Islet of Langerhans (tissue), 1 donor: ENCODE measurements around the gene STEAP1B.
"Not testable (repeated sequence)": the region's sequence is repeated elsewhere in the genome, so short reads cannot be mapped to it uniquely, and the experiment has no call there.

Source experiments
- FAIRE-seq: peaks from one replicate; lab custom pipeline; 2011; peaks lifted over from hg19 to GRCh38; lab: Jason Lieb, UNC

Gene STEAP1B

GRCh38 chr7:22496912-22497311 lies 3.1 kb downstream of the STEAP1B start:
- not testable (repeated sequence) for FAIRE-seq

GRCh38 chr7:22496296-22496888 lies 3.6 kb downstream of the STEAP1B start:
- FAIRE-seq, result not testable (repeated sequence)

GRCh38 chr7:22493160-22493925 lies 6.6 kb downstream of the STEAP1B start:
- FAIRE-seq, result not testable (repeated sequence)

- FAIRE-seq, result peak; percentile 78
Observed at GRCh38 chr7:22488643-22489462, 11.1 kb downstream of the STEAP1B start.

- FAIRE-seq, result no peak
Observed at GRCh38 chr7:22487978-22488642, 11.9 kb downstream of the STEAP1B start.

GRCh38 chr7:22486597-22486996 lies 13.4 kb downstream of the STEAP1B start:
- no peak for FAIRE-seq

GRCh38 chr7:22485189-22485588 lies 14.8 kb downstream of the STEAP1B start:
- FAIRE-seq, result no peak

GRCh38 chr7:22482503-22482902 lies 17.5 kb downstream of the STEAP1B start:
- no peak for FAIRE-seq

GRCh38 chr7:22481726-22482125 lies 18.3 kb downstream of the STEAP1B start:
- no peak for FAIRE-seq

- no peak for FAIRE-seq
Observed at GRCh38 chr7:22480523-22481075, 19.4 kb downstream of the STEAP1B start.

GRCh38 chr7:22477876-22478450 lies 22.0 kb downstream of the STEAP1B start:
- FAIRE-seq, result no peak

GRCh38 chr7:22477262-22477661 lies 22.7 kb downstream of the STEAP1B start:
- no peak for FAIRE-seq

GRCh38 chr7:22476824-22477223 lies 23.2 kb downstream of the STEAP1B start:
- FAIRE-seq, result no peak

GRCh38 chr7:22474645-22475044 lies 25.3 kb downstream of the STEAP1B start:
- no peak for FAIRE-seq

GRCh38 chr7:22470981-22471380 lies 29.0 kb downstream of the STEAP1B start:
- FAIRE-seq, result no peak

- FAIRE-seq, result no peak
Observed at GRCh38 chr7:22469371-22470143, 30.4 kb downstream of the STEAP1B start.

- no peak for FAIRE-seq
Observed at GRCh38 chr7:22468609-22469008, 31.4 kb downstream of the STEAP1B start.

- no peak for FAIRE-seq
Observed at GRCh38 chr7:22464299-22464698, 35.7 kb downstream of the STEAP1B start.

GRCh38 chr7:22460363-22460988 lies 39.5 kb downstream of the STEAP1B start:
- no peak for FAIRE-seq

GRCh38 chr7:22457471-22457870 lies 42.5 kb downstream of the STEAP1B start:
- no peak for FAIRE-seq

- FAIRE-seq, result no peak
Observed at GRCh38 chr7:22454446-22454845, 45.5 kb downstream of the STEAP1B start.
